GM18873 (cell line): ENCODE measurements around the gene SEMA3B.
A peak's percentile ranks its signal among the peaks of the same experiment; 100 is the strongest.
"Not testable (repeated sequence)": the region's sequence is repeated elsewhere in the genome, so short reads cannot be mapped to it uniquely, and the experiment has no call there.

Source experiments
- ATAC-seq: cut with Tn5 transposase; IDR thresholded peaks from one replicate; pipeline ENCODE4 v1.9.1; 2021; ENCODE audit warnings: mild to moderate bottlenecking, moderate library complexity, moderate number of reproducible peaks; ENCODE audit not compliant: unreplicated experiment, low FRiP score

SEMA3B gene

DNA sequence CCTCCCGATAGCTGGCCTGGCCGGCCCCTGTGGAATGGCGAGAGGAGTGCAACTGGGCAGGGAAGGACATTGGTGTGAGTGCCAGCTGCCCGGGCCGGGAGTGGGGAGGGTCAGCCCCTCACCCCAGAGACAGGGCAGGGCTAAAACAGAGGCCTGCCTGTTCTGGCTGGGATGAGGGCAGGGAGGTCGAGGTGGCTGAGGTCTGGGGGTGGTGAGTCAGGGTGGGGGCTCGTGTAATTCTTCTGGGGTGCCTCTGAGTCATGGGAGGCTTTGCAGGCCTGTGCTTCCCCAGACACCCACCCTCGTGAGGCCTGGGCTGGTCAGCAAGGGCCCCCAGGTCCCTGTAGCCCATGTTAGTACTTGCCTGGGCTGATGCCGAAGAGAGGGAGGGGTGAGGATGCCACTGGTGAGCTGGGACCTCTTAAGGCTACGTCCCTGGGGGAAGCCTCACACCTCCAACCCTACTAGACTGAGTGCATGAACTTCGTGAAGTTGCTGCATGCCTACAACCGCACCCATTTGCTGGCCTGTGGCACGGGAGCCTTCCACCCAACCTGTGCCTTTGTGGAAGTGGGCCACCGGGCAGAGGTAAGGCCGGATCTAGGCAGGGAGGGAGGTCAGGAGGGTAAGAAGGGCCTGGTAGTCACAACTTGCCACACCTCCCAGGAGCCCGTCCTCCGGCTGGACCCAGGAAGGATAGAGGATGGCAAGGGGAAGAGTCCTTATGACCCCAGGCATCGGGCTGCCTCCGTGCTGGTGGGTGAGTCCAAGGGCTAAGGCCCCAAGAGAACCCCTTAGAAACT lies 1.7 kb downstream of the SEMA3B start:
- ATAC-seq = no peak

DNA sequence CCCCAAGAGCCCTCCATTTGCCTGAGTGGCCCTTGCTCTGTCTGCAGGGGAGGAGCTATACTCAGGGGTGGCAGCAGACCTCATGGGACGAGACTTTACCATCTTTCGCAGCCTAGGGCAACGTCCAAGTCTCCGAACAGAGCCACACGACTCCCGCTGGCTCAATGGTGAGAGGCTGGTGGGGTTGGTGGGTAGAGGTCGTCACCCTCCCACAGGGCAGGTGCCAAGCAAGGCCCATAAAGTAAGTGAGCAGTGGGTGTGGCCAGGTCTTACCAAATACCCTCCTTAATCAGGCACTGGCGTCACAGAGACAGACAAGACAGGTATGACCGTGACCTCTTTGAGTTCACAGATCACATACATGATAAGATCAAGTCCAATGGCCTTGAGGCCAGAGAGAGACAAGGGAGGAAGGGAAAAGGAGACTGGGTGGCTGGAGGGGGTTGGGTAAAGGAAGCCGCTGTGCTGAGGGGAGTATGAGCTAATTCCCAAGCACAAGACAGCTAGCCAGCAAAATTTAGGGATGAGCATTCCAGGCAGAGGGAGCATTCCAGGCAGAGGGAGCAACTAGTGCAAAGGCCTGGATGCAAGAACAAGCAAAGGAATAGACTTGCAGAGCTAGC lies 2.5 kb downstream of the SEMA3B start:
- ATAC-seq = no peak

DNA sequence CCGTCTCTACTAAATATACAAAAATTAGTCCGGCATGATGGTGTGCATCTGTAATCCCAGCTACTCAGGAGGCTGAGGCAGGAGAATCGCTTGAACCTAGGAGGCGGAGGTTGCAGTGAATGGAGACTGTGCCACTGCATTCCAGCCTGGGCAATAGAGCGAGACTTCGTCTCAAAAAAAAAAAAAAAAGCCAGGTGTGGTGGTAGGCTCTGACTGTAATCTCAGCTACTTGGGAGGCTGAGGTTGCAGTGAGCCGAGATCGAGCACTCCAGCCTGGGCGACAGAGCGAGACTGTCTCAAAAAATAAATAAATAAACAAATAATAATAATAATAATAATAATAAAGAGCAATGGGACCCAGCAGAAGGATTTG lies 3.6 kb downstream of the SEMA3B start:
- not testable (repeated sequence) for ATAC-seq

DNA sequence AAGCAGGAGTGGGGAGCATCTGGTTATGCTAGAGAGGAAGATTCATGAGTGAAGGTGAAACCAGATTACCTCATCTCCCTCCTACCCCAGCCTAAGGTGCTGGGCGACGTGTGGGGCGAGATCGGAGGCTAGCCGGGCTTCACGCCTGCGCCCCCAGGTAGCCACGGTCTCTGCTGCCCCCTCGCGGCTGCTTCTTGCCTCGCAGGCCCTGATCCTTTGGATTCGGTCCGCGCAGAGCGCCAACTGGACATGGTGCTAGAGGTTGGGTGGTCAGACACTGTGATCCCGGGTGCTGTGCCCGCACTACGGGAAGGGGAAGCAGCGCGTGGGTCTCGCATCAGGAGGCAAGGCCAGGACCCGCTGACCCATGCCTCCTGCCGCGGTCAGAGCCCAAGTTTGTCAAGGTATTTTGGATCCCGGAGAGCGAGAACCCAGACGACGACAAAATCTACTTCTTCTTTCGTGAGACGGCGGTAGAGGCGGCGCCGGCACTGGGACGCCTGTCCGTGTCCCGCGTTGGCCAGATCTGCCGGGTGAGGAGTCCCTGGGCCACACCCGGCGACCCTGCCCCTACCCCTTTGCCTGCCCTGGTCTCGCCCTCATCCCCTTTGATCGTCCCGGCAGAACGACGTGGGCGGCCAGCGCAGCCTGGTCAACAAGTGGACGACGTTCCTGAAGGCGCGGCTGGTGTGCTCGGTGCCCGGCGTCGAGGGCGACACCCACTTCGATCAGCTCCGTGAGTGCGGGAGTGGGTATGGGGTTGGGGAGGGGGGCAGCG lies 4.2 kb downstream of the SEMA3B start:
- ATAC-seq = peak; percentile 60

DNA sequence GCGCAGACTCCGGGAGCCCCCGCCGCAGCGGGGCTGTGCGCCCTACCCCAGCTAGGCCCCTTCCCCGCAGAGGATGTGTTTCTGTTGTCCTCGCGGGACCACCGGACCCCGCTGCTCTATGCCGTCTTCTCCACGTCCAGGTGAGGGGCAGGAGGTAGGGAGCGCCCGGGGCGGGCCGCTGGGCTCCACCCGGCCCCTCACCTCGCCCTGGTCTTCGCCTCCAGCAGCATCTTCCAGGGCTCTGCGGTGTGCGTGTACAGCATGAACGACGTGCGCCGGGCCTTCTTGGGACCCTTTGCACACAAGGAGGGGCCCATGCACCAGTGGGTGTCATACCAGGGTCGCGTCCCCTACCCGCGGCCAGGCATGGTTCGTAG lies 4.7 kb downstream of the SEMA3B start:
- no peak for ATAC-seq

DNA sequence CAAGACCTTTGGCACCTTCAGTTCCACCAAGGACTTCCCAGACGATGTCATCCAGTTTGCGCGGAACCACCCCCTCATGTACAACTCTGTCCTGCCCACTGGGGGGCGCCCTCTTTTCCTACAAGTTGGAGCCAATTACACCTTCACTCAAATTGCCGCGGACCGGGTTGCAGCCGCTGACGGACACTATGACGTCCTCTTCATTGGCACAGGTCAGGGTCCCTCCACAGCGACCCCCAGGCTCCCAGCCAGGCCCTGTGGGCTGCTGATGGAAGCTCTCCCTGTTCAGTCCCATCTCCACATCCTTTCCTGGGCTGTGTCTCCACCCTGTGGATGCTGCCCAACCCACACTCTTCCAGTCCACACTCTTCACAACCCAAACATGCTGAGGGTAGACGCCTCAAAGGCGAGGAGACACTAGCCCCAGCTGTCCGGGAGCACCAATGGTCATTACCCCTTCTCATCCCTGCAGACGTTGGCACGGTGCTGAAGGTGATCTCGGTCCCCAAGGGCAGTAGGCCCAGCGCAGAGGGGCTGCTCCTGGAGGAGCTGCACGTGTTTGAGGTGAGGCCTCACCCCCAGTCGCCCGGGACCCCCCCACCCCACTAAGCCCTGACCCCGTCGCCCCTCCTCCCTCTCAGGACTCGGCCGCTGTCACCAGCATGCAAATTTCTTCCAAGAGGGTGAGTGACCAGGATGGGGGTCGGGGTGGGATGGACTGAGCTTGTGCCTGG lies 5.6 kb downstream of the SEMA3B start:
- ATAC-seq = no peak

DNA sequence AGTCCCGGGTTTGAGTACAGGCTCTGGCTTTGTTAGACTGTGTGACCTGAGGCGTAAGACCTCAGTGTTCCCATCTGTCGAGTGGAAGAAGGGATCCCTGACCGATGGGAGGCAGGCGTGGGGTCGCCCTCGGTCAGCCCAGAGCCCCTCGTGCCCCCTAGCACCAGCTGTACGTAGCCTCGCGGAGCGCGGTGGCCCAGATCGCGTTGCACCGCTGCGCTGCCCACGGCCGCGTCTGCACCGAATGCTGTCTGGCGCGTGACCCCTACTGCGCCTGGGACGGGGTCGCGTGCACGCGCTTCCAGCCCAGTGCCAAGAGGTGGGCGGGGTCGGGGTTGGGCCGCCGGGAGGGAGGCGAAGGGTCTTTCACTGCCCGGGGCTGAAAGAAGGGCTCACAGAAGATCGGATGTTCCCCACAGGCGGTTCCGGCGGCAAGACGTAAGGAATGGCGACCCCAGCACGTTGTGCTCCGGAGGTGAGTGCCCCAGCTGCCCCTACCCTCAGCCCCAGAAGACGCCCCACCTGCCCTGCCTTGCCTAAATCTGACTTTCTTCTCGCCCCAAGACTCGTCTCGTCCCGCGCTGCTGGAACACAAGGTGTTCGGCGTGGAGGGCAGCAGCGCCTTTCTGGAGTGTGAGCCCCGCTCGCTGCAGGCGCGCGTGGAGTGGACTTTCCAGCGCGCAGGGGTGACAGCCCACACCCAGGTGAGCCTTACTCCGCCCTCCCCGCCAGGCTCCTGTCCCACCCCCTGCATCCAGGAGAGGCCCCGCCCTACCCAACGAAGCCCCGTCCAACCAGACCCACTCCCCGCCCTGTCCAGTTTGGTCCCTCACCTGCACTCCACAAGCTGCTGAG lies 6.4 kb downstream of the SEMA3B start:
- no peak for ATAC-seq

DNA sequence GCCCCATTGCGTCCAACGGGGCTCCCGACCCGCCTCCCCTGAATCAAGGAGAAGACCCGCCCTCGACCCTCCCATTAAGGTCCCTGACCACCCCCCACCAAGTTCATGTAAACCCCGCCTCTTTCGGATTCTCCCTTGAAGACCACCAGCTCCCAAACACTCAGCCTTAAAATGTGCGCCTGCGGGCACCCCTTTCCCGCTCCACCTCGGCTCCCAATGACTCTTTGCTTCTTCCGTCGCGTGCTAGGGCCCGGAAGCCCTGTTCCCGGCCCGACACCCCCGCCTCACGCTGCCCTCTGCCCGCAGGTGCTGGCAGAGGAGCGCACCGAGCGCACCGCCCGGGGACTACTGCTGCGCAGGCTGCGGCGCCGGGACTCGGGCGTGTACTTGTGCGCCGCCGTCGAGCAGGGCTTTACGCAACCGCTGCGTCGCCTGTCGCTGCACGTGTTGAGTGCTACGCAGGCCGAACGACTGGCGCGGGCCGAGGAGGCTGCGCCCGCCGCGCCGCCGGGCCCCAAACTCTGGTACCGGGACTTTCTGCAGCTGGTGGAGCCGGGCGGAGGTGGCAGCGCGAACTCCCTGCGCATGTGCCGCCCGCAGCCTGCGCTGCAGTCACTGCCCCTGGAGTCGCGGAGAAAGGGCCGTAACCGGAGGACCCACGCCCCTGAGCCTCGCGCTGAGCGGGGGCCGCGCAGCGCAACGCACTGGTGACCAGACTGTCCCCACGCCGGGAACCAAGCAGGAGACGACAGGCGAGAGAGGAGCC lies 7.2 kb downstream of the SEMA3B start:
- ATAC-seq = no peak

DNA sequence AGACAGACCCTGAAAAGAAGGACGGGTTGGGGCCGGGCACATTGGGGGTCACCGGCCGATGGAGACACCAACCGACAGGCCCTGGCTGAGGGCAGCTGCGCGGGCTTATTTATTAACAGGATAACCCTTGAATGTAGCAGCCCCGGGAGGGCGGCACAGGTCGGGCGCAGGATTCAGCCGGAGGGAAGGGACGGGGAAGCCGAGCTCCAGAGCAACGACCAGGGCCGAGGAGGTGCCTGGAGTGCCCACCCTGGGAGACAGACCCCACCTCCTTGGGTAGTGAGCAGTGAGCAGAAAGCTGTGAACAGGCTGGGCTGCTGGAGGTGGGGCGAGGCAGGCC lies 7.8 kb downstream of the SEMA3B start:
- no peak for ATAC-seq

DNA sequence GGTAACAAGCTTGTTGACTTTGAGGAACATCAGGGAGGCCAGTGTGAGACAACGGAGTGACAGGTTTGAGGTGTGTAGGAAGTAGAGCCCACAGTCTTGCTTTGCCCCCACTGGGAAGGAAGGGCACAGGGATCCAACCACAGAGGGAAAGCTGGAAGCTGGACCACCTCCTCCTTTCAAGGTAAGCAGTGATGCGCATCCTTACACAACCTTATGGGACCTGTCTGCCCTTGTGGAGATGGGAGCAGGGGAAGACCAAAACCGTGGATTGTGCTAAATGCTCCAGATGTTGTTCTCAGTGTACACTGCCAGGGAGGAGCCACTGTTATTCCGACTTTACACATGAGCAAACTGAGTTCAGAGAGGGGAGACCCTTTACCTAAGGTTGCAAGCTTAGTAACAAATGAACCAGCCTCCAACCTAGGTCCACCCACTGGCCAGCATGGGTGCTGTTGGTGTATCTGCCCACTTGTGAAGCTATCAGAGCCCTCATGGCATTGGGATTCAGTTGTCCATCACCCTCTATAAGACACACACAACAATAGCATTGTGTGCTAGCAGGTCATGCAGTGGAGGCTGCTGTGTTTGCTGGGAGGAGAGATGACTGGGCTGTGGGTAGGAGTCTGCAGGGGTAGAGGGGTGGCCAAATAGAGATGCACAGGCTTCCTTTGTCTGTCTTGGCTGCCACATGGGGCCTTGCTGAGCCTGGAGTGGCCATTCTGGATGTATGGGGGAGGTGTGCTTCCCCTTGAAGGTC lies 9.4 kb downstream of the SEMA3B start:
- no peak for ATAC-seq

DNA sequence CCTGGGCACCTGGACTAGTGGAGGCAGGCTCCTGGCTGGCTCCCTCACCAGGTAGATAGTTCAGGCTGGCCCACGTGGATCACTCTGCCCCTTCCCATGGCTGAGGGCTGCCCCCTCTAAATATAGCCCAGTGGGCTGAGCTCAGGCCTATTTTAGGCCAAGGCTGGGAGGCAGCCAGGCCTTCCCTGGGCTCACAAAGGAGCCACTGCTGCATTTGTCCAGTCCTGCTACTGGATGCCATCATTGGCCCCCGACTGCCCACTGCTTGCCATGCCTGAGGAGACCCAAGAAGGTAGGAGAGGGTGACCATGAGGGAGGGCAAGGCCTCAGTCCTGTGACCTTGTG lies 9.9 kb downstream of the SEMA3B start, which contains the start of gene LSMEM2:
Gene LSMEM2, plus strand, starts transcription at position 208 of the 345 bp plus-strand sequence. Its CDS starts 27 bp downstream, at position 235.
- ATAC-seq = no peak

DNA sequence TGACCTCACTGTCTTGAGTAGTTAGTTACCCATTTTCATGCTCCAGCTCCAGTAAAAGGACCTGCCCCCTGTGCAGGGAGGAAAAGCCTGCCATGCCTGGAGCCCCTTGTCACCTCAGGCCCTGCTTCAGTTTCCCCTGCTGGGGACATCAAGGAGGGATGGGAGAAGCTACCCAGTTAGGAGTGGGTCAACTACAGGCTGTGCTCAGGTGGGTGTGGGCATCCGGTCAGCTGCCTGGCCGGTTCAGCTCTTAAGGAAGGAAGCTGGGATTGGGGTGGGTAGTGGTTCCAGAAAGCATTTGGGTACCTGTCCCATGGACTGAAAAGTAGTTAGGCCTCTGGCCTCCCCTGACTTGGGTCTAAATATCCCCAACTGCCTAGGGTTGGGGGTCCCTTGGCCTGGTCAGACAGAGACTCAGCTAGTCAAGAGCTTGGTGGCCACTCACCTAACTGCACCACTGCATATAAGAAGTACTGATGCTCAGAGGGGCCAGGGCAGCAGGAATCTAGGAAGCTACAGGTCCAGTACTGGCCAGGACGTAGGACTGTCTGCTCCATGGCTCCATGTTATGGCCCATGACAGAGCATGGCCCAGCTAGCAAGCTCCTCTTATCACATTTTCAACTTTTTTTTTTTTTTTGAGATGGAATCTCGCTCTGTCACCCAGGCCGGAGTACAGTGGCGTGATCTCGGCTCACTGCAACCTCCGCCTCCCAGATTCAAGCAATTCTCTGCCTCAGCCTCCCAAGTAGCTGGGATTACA lies 10.5 kb downstream of the SEMA3B start:
- ATAC-seq = no peak

DNA sequence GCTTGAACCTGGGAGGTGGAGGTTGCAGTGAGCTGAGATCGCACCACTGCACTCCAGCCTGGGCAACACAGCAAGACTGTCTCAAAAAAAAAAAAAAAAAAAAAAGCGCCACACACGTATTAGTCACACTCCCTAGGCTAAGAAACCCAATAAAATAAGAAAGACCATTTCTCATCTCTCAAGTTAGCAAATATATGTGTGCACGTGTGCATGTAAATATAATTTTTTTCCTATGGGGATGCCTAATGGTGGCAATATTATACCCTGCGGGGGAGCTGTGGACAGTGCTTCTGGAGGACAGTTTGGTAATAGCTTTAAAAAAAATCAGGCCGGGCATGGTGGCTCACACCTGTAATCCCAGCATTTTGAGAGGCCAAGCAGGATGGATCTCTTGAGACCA lies 15.2 kb downstream of the SEMA3B start:
- not testable (repeated sequence) for ATAC-seq

DNA sequence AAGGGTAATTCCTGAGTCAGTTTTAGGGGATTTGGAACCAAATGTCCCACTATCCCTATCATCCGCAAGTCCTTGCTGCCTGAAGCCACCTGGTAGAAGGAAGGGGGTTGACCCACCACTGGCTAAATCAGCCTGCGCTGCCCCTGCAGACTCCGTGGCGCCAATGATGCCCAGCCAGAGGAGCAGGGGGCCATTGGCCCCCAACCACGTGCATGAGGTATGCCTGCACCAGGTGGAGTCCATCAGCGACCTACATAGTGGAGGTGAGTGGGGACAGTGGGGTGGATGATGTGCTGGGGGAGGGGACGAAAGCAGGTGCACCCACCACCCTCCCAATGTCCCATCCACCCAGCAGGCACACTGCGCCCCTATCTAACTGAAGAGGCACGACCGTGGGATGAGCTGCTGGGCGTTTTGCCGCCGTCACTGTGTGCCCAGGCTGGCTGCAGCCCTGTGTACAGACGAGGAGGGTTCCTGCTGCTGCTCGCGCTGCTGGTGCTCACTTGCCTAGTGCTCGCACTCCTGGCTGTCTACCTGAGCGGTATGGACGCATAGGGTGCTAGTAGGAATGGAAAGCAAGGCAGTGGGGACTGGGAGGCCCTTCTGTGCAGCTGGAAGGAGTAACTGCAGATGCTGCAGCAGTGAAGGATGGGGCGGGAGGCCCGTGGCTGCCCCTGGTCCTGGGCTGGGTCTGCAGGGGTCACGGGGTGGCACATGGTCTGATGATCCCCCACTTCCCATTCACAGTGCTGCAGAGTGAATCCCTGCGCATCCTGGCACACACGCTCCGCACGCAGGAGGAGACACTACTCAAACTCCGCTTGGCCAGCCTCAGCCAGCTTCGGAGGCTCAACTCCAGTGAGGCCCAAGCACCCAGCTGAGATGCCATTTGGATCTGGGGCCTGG lies 17.6 kb downstream of the SEMA3B start:
- ATAC-seq = no peak

DNA sequence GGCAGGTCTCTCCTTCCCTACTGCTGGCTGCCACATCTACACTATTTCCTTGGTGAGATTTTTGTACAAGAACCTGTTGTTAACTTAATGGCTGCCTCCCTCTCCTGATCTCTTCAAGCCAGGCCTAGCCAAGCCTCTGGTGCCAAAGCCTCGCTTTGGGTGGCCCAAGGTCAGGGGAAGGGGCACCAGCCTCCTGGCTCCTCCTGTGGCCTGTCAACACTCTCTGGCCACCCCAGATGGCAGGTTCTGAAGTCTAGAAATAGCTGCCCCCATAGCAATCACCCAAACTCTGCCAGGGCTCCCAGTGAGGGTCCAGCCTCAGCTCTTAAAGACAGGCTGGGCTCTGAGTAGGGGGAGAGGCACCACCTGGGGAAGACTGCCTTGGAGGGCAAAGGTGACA lies 18.3 kb downstream of the SEMA3B start:
- no peak for ATAC-seq

DNA sequence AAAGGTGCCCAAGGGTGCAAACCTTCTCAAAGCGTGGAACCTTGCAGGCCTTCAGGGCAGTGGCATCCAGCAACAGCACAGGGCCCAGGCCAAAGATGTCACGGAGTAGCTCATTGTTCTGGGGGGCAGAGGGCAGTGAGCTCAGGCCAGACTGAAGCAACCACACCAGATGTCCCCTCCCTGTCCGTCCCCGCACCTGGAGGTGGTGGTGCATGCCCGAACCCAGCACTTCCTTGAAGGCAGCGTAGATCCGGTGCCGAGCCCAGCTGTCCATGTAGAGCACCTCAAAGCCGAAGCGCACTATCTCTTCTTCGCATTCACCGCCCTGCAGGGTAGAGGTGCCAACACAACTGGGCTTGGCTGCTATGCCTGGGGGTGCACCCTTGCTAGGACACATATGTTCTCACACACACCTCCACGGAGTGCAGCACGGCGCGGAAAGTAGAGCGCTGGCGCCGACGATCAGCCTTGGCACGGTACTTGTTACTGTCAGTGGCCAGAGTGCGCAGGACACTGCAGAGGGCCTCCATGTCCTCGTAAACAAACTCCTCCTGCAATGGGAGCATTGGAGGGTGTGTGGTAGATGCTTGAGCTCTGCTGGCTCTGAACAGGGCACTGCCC lies 19.6 kb downstream of the SEMA3B start:
- ATAC-seq = no peak
